NCI-H1105 (cell line): ENCODE results near the gene DNAH5.

Source experiments
- DNase-seq: peaks from one replicate; lab custom pipeline; 2025; lab: John Stamatoyannopoulos, UW

Gene DNAH5

DNA sequence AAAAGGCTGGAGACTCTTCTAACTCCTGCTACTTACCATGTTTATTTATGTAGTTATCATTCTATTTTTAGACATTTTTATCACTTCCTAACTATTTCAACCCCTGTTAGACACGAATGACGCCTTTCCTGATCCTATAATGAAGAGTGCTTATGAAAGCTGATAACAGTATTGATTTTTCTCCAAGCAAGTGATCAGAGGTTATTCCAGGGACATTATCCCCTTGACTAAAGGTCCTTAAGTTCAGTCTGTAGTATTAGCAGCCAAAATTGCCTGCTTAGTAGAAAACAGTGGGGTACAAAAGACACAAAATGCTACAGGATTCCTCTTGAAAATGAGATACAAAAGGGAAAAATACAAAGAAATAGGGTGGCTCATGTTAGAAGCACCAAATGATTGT is 235.6 kb downstream of the DNAH5 start:
- no peak for DNase-seq

DNA sequence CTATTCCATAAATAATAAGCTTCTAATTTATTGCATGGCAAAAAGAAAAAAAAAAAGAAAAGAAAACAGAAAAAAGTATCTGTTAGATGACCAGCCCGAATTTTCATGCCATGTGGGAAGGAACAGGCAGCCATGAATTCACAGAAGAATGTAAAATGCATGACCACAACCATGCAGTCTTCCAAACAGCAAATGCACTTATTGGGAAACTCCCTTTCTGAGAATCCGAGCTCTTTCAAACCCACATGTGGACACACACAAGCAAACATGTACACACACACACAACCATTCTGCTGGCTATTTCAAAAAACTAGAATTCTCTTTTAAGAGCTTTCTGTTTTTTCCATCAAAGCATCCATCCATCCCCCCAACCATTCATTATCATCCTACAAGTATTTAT is 236.1 kb downstream of the DNAH5 start:
- DNase-seq, result no peak

DNA sequence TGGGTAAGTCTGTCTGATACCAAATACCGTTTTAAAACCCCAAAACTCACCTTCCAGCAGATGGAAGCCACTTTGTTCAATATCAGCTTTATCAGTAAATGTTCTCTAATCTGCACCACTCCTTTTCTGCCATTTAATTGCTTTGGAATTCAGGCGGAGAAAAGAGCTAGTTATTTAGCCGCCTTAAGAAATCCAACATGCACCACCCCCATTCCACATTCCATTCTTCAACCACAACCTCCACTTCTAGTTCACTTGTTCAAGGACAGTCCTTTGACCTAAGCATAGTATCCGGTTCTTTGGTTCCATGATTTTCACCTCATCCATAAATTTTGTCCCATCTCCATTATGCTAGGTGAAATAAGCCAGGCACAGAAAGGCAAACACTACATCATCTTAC is 240.1 kb downstream of the DNAH5 start:
- no peak for DNase-seq

DNA sequence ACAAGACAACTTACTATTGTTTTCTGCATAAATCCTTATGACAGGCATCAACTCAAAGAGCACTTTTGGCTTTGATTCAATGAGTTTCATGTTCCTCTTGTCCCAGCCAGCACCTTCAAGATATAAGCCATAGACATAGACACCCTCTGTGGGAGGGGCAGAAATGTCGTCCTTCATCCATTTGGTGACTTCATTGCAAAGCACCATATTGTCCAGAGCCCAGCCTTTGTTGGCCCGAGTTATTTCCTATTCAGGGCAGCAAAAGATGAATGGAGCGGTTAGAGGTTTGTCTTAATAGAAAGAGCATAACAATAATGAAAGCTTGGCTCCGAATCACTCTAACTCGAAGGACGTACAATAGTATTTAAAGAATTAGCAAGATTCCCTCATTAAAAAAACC is 243.9 kb downstream of the DNAH5 start:
- peak; percentile 2 for DNase-seq

DNA sequence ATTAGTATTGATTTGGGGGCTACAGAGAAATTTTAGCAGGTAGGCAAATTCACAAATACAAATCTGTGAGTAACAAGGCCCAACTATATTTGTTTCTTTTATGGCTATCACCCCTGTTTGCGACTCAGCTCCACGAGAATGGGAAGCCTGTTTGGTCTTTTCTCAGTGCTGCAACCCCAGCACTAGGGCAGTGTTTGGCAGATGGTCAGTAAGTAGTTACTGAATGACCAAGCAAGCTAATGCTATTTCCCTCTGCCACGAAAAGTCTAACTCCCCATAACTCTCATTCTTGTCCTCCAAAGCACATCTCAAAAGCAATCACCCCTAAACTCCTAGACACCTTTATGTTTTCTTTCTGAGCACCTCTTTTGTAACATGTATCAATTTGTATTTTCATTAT is 245.6 kb downstream of the DNAH5 start:
- DNase-seq, result no peak

DNA sequence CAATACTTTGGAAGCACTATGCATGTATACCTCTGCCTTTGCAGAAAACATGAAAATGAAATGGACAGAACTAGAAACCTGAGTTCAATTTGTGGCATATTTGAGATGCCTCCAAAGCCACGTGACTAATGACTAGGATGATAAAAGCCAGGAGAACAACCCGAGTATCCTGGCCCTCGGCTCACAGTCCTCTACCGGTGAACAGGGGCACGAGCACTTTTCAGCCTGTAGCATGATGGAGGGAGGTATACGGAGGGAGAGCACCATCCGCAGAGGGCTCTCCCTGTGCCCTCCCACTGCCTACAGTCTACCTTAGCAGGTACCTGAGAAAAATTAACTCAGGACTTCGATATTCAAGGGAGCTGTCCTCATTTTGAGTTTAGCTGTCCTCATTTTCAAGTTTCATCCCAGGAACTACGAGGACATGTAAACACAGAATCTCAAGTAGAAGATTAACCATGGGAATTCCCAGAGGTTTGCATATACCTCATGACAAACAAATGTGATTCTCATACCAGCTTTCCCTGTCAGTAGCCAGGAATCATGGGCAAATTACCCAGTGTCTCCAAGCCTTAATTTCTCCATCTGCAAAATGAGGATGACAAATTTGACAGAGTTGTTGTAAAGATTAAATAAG is 249.3 kb downstream of the DNAH5 start:
- no peak for DNase-seq

DNA sequence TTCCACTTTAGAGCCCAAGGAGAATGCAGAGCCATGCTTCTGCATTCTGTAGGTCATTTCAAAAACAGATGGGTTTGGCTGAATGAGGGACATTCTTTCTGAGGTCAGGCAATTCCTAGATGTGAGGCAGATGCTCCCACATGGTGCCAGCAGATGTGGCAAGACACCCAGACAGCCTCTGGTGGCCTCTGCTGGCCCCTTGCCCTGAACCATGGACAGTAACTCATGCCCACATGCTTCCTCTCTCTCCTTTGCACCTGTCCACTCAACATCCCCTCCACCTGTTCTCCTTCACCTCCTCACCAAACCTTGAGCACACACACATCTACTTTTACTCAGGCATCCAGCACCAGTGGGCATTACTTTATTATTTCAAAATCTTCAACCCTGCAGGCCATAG is 252.3 kb downstream of the DNAH5 start:
- DNase-seq, result no peak

DNA sequence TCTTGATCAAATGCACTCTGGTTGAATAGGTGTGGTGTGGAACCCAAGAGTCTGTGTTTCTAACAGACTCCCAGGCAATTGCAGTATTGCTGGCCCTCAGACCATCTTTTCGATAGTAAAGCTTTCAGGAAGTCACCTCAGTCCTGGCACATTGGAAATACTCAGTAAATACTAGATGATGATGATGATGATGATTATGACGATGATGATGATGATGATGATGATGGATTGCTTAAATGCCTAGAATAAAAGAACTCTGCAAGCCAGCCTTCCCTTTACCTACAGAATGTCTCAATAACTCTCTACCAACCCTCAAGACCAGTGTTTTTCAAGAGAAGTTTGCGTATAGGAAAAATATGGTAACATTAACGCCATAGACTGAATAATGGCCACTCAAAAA is 268.0 kb downstream of the DNAH5 start:
- no peak for DNase-seq

DNA sequence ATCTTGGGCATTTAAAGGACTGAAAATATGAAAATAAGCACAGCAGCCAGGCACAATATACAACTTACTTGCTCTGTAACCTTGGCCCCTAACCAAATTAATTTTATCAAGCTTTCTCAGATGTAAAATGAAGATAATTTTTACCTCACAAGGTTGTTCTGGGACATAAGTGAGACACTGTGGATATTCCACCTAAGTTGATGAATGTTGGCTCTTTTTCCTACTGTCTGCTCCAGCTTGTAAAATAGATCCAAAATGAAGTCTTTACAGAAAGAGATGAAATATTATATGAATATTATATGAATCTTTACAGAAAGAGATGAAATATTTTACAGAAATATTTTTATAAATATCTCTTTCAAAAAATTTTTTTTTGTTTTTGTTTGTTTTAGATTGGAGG is 270.1 kb downstream of the DNAH5 start:
- no peak for DNase-seq

DNA sequence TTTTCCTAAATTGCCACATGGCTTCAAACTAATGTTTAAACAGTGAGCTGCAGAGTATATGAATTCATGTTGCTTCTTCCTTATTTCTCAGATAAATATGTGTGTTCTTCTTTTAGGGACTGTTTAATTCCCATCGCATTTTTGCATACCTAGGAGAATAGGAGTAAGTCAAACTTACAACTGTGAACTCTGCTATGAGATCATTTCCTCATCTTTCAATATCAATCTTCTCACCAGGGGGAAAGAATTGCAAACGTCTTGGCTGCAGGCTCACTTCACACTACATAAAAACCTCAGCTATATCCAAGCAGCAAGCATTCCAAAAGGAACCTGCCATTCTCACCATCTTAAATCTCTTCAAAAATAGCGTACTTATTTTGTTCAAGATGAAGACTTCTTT is 271.0 kb downstream of the DNAH5 start:
- DNase-seq, result no peak

DNA sequence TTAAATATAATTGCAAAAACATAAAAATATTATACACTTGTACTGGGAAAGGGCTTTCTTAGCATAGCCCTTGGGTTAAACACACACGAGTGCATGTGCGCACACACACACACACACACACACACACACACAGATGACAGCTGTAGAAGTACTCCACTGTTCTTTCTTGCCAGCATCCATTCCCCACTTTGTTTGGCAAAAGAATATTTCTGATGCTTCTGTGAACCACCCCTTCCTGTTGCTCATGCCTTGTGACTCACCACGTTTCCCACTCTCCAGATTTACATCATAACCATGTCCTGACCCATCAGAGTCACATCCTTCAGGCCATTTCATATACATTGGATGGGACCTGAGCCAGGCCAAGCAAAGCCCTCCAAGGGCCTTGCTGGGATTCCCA is 280.1 kb downstream of the DNAH5 start:
- no peak for DNase-seq

DNA sequence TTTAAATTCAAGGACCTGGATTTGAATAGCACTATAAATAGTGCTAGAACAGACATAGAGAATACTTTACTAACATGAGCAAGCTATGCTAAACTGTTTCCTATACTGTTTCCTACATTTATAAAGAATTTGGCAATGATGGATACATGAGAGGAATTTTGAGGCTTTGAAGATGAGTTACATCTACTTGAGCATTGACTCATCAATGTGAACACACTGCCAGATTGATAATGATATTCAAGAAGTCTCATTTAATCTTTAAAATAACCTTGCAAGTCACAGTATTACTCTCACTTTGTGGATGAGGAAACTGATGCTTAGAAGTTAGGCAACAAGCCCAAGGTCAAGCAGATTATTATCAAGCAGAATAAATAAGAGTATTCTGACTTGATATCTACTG is 281.9 kb downstream of the DNAH5 start:
- DNase-seq, result no peak

DNA sequence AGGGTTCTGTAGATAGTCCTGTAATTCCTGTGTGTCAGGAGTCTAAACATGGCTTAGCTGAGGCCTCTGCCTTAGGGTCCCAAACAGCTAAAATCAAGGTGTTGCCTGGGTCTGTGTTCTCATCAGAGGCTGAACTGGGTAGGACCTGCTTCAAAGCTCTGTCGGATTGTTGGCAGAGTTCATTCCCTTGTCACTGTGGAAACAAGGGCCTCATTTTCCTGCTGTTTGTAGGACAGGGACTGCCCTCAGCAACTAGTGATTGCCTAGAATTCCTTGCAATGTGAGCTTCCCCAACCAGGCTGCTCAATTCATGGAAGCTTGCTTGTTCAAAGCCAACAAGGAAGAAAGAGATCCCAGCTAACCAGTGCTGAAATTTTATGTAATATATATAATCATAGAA is 283.2 kb downstream of the DNAH5 start:
- DNase-seq, result no peak

DNA sequence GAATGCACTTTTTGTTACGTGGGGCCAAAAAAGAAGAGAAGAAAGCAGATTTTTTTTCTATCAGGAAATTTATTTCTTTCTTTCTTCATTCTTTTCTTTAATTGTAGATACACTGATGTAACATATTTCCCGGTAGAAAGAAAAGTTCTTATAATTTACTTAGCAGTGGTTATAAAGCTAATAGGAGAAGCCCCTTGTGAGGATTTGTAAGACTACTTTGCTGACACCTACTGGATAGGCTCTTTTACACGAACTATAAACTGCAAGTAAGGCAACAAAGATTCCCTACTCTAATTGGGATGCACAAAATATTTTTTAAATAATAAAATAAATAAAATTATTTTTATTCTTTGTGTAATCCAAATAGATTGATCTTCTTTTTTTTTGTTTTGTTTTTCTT is 284.4 kb downstream of the DNAH5 start:
- DNase-seq, result no peak

DNA sequence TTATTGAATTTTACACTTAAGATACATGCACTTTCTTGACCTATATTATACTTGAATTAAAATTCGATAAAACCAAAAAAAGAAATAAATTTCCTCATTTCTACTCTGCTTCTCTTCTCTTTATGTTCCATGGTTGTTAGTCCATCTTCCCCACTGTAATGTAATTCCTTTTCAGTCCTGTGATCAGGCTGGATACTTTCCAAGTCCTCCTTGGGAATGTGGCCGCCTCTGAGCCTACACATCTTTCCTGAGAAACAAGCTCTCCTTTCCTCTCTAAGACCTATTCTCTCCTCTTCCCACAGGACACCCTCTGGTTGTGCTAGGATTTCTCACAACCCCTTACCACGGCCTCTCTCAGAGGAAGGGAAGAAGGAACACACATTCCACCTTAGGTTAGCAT is 285.1 kb downstream of the DNAH5 start:
- no peak for DNase-seq

DNA sequence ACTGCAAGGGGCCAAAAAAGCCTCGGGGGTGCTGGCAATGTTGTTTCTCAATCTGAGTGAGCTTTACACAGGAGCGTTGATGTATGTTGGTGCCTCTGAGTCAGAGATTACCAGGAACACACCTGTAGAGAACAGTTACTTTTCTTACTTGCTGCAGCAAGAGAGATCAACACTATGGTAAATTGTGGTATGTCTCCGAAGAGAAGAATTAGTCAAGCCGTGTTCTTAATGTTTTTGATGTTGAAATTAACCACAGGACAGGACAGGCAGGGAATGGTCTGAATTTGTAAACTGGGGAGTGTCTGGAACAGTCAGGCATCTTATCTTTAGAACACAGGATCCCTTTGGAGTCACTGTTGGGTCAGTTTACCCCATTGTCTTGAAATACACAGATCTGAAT is 285.7 kb downstream of the DNAH5 start:
- no peak for DNase-seq

DNA sequence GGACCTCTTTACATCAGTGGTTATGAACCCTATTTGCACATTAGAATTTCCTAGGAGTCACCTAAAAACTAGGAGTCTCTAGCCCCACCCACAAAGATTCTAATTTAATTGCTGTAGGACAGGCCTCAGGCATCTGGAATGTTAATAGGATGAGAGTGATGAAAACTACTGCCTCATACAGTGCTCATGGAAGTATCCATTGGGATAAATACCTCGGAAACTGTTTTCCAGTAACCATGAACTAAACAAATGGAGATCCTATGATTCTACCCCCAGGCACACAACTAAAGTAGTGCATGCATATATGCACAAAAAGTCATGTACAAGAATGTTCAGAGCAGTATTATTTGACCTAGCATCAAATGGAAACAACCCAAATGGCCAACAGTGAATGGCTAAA is 286.3 kb downstream of the DNAH5 start:
- no peak for DNase-seq

DNA sequence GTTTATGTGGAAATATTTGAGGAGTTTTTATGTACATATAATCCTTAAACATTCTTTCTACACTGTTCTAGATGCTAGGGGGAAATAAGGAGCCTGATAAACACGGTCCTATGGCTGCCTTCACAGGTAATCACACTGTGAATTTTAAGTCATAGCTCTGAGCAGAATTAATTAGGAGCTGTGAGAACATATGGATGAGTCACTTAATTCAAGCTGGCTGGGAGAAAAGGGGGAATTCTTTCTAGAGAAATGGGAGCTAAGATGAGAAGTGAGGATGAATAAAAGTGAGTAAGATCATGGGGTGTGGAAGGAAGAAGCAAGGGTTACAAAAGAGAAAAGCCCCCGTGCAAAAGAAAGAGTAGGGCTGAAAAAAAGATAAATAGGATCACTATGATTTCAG is 290.8 kb downstream of the DNAH5 start:
- no peak for DNase-seq

DNA sequence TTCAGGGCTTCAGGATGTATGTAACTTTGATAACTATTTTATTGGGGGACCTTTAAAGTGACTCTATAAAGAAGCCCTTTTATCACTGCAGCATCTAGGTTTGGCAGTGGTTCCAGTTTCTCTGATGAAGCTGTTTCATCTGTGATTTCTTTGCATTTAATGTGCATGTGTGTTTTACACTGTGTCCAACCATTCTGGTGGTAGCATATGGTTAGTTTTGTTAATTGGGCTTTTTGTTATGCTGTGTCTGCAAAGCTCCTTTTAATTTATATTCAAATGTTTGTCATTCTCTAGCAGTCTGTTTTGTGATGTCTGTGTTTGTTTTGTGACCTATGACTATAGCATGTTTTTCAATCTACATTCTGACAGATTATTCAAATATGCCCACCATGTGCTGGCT is 294.8 kb downstream of the DNAH5 start:
- DNase-seq, result no peak

DNA sequence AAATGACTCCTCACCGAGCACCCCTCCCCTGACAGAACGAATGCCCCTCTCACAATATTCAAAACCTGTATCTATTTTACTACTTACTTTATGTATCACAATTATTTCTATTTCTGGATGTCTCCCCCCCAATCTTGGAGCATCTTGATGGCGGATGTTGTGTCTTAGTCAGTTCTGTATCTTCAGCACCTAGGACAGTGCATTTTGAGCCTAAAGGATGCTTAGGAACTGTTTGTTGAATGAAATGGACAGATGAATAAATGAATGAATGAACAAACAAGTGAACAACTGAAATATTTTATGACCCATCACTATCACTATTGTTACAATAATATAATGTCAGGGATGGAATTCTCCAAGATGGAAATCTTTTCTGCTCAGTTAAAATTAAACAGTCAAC is 295.7 kb downstream of the DNAH5 start:
- no peak for DNase-seq

DNA sequence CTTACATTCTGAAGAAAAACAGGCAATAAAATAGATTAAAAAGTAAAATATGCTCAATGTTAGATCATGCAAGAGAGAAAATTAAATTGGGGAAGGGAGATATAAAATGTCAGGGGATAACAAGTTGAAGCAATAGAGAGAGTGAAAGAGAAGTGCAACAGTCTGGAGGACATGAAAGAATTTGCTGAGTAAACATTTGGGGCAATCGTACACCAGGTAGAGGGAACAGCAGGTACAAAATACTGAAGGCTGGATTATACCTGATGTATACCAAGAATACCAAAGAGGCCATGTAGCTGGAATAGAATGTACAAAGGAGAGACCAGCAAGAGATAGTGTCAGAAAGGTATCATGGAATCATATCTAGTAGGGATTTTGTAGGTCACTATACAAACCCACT is 300.8 kb downstream of the DNAH5 start:
- no peak for DNase-seq

DNA sequence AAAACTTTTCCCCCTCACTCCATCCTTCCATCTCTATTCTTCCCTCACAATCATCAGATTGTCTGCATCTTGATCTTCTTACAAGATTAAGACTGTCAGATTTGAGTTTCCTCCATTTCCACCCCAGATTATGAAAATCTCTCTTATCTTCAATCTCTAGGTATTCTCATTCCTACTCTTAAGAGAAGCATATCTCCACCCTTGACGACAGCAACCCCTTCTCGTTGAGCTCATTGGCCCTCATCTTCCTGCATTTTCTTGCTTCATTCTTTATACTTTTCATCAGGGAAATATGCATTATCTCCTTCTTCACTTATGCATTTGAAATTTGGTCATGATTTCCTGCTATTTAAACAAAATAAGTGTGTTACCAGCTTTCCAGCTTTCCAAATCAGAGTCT is 301.3 kb downstream of the DNAH5 start:
- no peak for DNase-seq
